ENCODE data around the gene KLLN.

DNA sequence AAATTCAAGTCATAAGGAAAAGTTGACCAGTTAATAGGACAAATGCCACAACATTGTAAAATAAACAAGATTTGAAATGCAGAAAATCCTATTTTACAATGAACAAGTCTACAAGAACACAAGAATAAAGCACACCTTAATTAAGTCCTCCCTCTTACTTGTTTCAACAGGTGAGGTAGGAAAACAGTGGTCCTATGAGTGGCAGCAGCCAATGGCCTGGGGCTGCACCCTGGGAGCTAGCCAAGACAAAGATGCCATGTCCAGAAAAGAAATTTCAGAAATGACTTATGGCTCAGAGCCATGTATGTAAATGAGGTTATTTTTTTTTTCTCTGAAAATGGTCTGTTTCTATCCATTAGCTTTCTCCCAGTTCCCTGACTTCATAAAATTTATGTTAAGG lies 14.3 kb downstream of the KLLN start:
- TF ChIP-seq, protein P1, sequence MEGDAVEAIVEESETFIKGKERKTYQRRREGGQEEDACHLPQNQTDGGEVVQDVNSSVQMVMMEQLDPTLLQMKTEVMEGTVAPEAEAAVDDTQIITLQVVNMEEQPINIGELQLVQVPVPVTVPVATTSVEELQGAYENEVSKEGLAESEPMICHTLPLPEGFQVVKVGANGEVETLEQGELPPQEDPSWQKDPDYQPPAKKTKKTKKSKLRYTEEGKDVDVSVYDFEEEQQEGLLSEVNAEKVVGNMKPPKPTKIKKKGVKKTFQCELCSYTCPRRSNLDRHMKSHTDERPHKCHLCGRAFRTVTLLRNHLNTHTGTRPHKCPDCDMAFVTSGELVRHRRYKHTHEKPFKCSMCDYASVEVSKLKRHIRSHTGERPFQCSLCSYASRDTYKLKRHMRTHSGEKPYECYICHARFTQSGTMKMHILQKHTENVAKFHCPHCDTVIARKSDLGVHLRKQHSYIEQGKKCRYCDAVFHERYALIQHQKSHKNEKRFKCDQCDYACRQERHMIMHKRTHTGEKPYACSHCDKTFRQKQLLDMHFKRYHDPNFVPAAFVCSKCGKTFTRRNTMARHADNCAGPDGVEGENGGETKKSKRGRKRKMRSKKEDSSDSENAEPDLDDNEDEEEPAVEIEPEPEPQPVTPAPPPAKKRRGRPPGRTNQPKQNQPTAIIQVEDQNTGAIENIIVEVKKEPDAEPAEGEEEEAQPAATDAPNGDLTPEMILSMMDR (IDR thresholded peaks at IDR 0.05; ENCODE audit: low read length), result no peak
- TF ChIP-seq EZH2 (IDR thresholded peaks at IDR 0.05; ENCODE audit: borderline replicate concordance, low read length), result no peak

All from OCI-LY1 (cell line).